Trophoblast cell (in vitro differentiated cells and primary cell): ENCODE results near the gene ARHGAP27.

Source experiments
- DNase-seq, 2 donors: peaks; one replicate each; pipeline ENCODE4 v3.0.0-alpha.2; 2016
- H2AFZ ChIP-seq: 2 replicates; pipeline ENCODE4 v1.6.1; 2013; ENCODE audit warnings: low read length, moderate library complexity, mild to moderate bottlenecking; ENCODE audit not compliant: insufficient read depth, poor library complexity
- H2AK5ac ChIP-seq: 2 replicates; pipeline ENCODE4 v1.6.1; 2013; ENCODE audit warnings: mild to moderate bottlenecking, low read length
- H2BK120ac ChIP-seq: 2 replicates; pipeline ENCODE4 v1.6.1; 2013; ENCODE audit warnings: low read length, mild to moderate bottlenecking, moderate library complexity; ENCODE audit not compliant: insufficient read depth, poor library complexity
- H2BK12ac ChIP-seq: 2 replicates; pipeline ENCODE4 v1.6.1; 2013; ENCODE audit warnings: mild to moderate bottlenecking, low read length, moderate library complexity
- H2BK5ac ChIP-seq: 2 replicates; pipeline ENCODE4 v1.6.1; 2013; ENCODE audit warnings: low read length, low read depth, moderate library complexity, mild to moderate bottlenecking; ENCODE audit not compliant: poor library complexity
- H3K14ac ChIP-seq: 2 replicates; pipeline ENCODE4 v1.6.1; 2013; ENCODE audit warnings: mild to moderate bottlenecking, low read length
- H3K18ac ChIP-seq: 2 replicates; pipeline ENCODE4 v1.6.1; 2013; ENCODE audit warnings: mild to moderate bottlenecking, low read length
- H3K23ac ChIP-seq: 2 replicates; pipeline ENCODE4 v1.6.1; 2013; ENCODE audit warnings: low read length
- H3K27ac ChIP-seq: 2 replicates; pipeline ENCODE4 v1.5.1; 2013; ENCODE audit warnings: low read depth, mild to moderate bottlenecking, inconsistent platforms, low read length, moderate library complexity
- H3K27me3 ChIP-seq: 2 replicates; pipeline ENCODE4 v1.6.1; 2013; ENCODE audit warnings: inconsistent platforms, mild to moderate bottlenecking, low read length, moderate library complexity; ENCODE audit not compliant: insufficient read depth
- H3K36me3 ChIP-seq, 2 experiments: 1 replicate in 1 of 2; 2 replicates in 1 of 2; pipeline ENCODE4 v1.6.1; 2013; ENCODE audit warnings: low read length in 2 of 2, mild to moderate bottlenecking in 2 of 2, moderate library complexity in 1 of 2; ENCODE audit not compliant: insufficient read depth in 2 of 2, control insufficient read depth in 1 of 2
- H3K4ac ChIP-seq: 2 replicates; pipeline ENCODE4 v1.6.1; 2013; ENCODE audit warnings: low read depth, mild to moderate bottlenecking, low read length, moderate library complexity
- H3K4me1 ChIP-seq, 2 experiments: 1 replicate in 1 of 2; 2 replicates in 1 of 2; pipeline ENCODE4 v1.6.1; 2013; ENCODE audit warnings: low read length in 2 of 2, mild to moderate bottlenecking in 2 of 2, moderate library complexity in 1 of 2; ENCODE audit not compliant: insufficient read depth in 2 of 2, control insufficient read depth in 1 of 2
- H3K4me2 ChIP-seq: 2 replicates; pipeline ENCODE4 v1.6.1; 2013; ENCODE audit warnings: inconsistent platforms, mild to moderate bottlenecking, low read length, moderate library complexity
- H3K4me3 ChIP-seq: 2 replicates; pipeline ENCODE4 v1.5.1; 2013; ENCODE audit warnings: mild to moderate bottlenecking, low read depth, low read length, inconsistent platforms
- H3K79me1 ChIP-seq: one replicate; pipeline ENCODE4 v1.6.1; 2013; ENCODE audit warnings: low read length
- H3K79me2 ChIP-seq: 2 replicates; pipeline ENCODE4 v1.6.1; 2013; ENCODE audit warnings: low read length, mild to moderate bottlenecking; ENCODE audit not compliant: control insufficient read depth, insufficient read depth, poor library complexity
- H3K9ac ChIP-seq: 2 replicates; pipeline ENCODE4 v1.6.1; 2013; ENCODE audit warnings: mild to moderate bottlenecking, low read length
- H3K9me3 ChIP-seq: 2 replicates; pipeline ENCODE4 v1.6.1; 2013; ENCODE audit warnings: low read depth, mild to moderate bottlenecking, control low read depth, inconsistent platforms, low read length; ENCODE audit not compliant: insufficient read depth
- H4K12ac ChIP-seq: 2 replicates; pipeline ENCODE4 v1.6.1; 2013; ENCODE audit warnings: low read depth, mild to moderate bottlenecking, low read length, moderate library complexity
- H4K8ac ChIP-seq: 2 replicates; pipeline ENCODE4 v1.6.1; 2013; ENCODE audit warnings: low read depth, mild to moderate bottlenecking, low read length, moderate library complexity
- H4K91ac ChIP-seq: one replicate; pipeline ENCODE4 v1.6.1; 2013; ENCODE audit warnings: low read depth, mild to moderate bottlenecking, low read length, moderate library complexity
- WGBS: extraction: QIAGEN DNeasy Blood & Tissue Kit; methylation state at CpG from one replicate; pipeline ENCODE4 v1.1.7; 2013; ENCODE audit warnings: missing lambda C conversion rate; ENCODE audit not compliant: insufficient read length, insufficient coverage; ENCODE audit errors: extremely low coverage; 5-methylcytosine and 5-hydroxymethylcytosine counted together

Gene ARHGAP27

GRCh38 chr17:45380991-45381390 is 51.7 kb downstream of the ARHGAP27 start:
- no CpG with 5 or more reads among the region's 8 CpGs for WGBS
- no peaks in the 10 kb centered on the region for H3K79me2 ChIP-seq

GRCh38 chr17:45380046-45380765 is 52.5 kb downstream of the ARHGAP27 start:
- Histone ChIP-seq H3K23ac (no peak overlapping the region), H3K4ac (no peak overlapping the region), H3K36me3 (no peaks in the 10 kb centered on the region)

More at GRCh38 chr17:45380991-45381390, 51.7 kb downstream of the ARHGAP27 start:
- Histone ChIP-seq H3K27me3 (no peaks in the 10 kb centered on the region), H4K12ac (no peak overlapping the region), H3K23ac (no peak overlapping the region), H4K91ac (no peak overlapping the region), H2BK5ac (no peak overlapping the region), H3K4me2 (no peak overlapping the region), H2BK12ac (no peak overlapping the region), H3K9ac (no peak overlapping the region), H3K4me1 (peaks cover under 1 to 4% of the 10 kb centered on the region in 2 experiments), H2AFZ (no peak overlapping the region), H2AK5ac (no peak overlapping the region), H3K18ac (no peak overlapping the region), H3K27ac (no peak overlapping the region), H3K9me3 (no peaks in the 10 kb centered on the region), H3K4me3 (no peak overlapping the region), H3K79me1 (no peaks in the 10 kb centered on the region), H3K4ac (no peak overlapping the region), H3K36me3 (no peaks in the 10 kb centered on the region), H4K8ac (no peak overlapping the region), H2BK120ac (no peak overlapping the region), H3K14ac (no peak overlapping the region)
- DNase-seq = peak; percentile 32 to 55

DNA sequence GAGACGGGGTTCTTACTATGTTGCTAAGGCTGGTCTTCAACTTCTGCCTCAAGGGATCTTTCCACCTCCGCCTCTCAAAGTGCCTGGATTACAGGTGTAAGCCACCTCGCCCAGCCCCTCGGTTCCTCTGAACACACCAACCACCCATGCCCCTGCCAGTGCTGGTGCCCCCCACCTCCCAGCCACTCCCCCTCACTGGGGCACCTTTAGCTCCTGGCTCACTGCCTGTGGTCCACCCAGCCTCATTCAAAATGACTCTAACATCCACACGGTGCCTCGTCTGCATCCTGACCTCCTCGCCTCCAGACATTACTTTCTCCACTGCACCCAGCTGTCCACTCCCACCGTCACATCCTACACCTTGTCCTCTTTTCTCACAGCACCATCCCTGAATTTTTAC is 55.3 kb downstream of the ARHGAP27 start:
- no peaks in the 10 kb centered on the region for H3K36me3 ChIP-seq
- no peak overlapping the region for H4K91ac ChIP-seq
- H3K4me3 ChIP-seq = no peak overlapping the region
- no peak overlapping the region for H3K14ac ChIP-seq
- H2AFZ ChIP-seq = no peak overlapping the region
- peaks cover 3% of the 10 kb centered on the region for H3K9me3 ChIP-seq
- no peak overlapping the region for H3K4me2 ChIP-seq
- H2AK5ac ChIP-seq = no peak overlapping the region
- no CpG with 5 or more reads among the region's 8 CpGs for WGBS
- H2BK120ac ChIP-seq = no peak overlapping the region
- H3K27me3 ChIP-seq = no peaks in the 10 kb centered on the region
- H4K8ac ChIP-seq = no peak overlapping the region
- H2BK5ac ChIP-seq = no peak overlapping the region
- H3K27ac ChIP-seq = no peak overlapping the region
- H3K79me1 ChIP-seq = peaks cover 6% of the 10 kb centered on the region
- no peak for DNase-seq
- H3K4ac ChIP-seq = no peak overlapping the region
- no peak overlapping the region for H3K23ac ChIP-seq
- peaks cover 7 to 10% of the 10 kb centered on the region in 2 experiments for H3K4me1 ChIP-seq
- H4K12ac ChIP-seq = no peak overlapping the region
- no peaks in the 10 kb centered on the region for H3K79me2 ChIP-seq
- H3K18ac ChIP-seq = no peak overlapping the region
- no peak overlapping the region for H3K9ac ChIP-seq
- H2BK12ac ChIP-seq = no peak overlapping the region

More at GRCh38 chr17:45380046-45380765, 52.5 kb downstream of the ARHGAP27 start:
- no peak overlapping the region for H3K4me2 ChIP-seq
- no peak overlapping the region for H2BK5ac ChIP-seq
- H2BK12ac ChIP-seq = no peak overlapping the region
- no CpG with 5 or more reads among the region's 13 CpGs for WGBS
- no peak overlapping the region for H3K4me3 ChIP-seq
- H2AFZ ChIP-seq = no peak overlapping the region
- H3K18ac ChIP-seq = no peak overlapping the region
- peaks cover 4% of the 10 kb centered on the region in 2 experiments for H3K4me1 ChIP-seq
- no peaks in the 10 kb centered on the region for H3K9me3 ChIP-seq
- DNase-seq = no peak
- H4K12ac ChIP-seq = no peak overlapping the region
- H4K8ac ChIP-seq = no peak overlapping the region
- no peak overlapping the region for H3K27ac ChIP-seq
- no peak overlapping the region for H4K91ac ChIP-seq
- H2BK120ac ChIP-seq = no peak overlapping the region
- H3K9ac ChIP-seq = no peak overlapping the region
- no peaks in the 10 kb centered on the region for H3K79me1 ChIP-seq
- H3K27me3 ChIP-seq = no peaks in the 10 kb centered on the region
- no peak overlapping the region for H3K14ac ChIP-seq
- H3K79me2 ChIP-seq = no peaks in the 10 kb centered on the region
- H2AK5ac ChIP-seq = no peak overlapping the region

GRCh38 chr17:45376171-45377005 is 56.3 kb downstream of the ARHGAP27 start:
- Histone ChIP-seq H3K4me2 (no peak overlapping the region), H2BK120ac (no peak overlapping the region), H4K91ac (no peak overlapping the region), H3K14ac (no peak overlapping the region), H3K4ac (no peak overlapping the region), H2BK12ac (no peak overlapping the region), H4K12ac (peak overlapping the region; percentile 3), H3K9ac (no peak overlapping the region), H3K9me3 (peaks cover 3% of the 10 kb centered on the region), H2AFZ (no peak overlapping the region), H3K27ac (no peak overlapping the region), H3K18ac (no peak overlapping the region), H3K23ac (no peak overlapping the region), H2AK5ac (no peak overlapping the region), H2BK5ac (no peak overlapping the region), H4K8ac (no peak overlapping the region), H3K4me1 (peaks cover 12% of the 10 kb centered on the region in 2 experiments), H3K79me1 (peaks cover 13% of the 10 kb centered on the region), H3K4me3 (no peak overlapping the region), H3K36me3 (no peaks in the 10 kb centered on the region), H3K27me3 (no peaks in the 10 kb centered on the region), H3K79me2 (no peaks in the 10 kb centered on the region)
- WGBS = no CpG with 5 or more reads among the region's 9 CpGs
- DNase-seq = no peak
